GM18505 (cell line): Measurements from ENCODE around the gene TUBB2B.

Experiments
- ATAC-seq: cut with Tn5 transposase; IDR thresholded peaks from one replicate; pipeline ENCODE4 v1.9.1; 2021; ENCODE audit not compliant: unreplicated experiment
- POLR2A ChIP-seq: IDR thresholded peaks from 4 replicates; pipeline ENCODE4 v1.6.1; 2011; ENCODE audit warnings: borderline replicate concordance; ENCODE audit not compliant: insufficient read depth, insufficient read length; ENCODE audit errors: extremely low read depth

Gene TUBB2B

DNA sequence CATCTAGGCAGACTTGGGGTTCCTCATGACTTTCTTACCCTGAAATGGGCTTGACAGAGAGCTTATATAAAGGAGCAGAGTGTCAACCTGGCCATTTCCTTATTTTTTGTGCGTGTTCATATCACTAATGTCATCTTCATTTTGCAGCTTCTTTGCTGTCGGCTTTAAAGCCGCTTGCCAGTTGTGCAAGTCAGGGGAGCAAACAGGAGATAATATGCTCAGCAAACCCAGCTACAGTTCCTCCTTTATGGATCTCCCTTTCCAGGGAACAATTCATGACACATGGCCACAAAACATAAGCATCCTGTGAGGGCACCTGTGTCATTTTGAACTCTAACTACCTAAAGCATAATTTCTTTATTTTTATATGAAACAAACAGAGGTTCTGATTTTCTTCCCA, 6.5 kb upstream of the TUBB2B start:
- no peak for TF ChIP-seq POLR2A
- no peak for ATAC-seq

DNA sequence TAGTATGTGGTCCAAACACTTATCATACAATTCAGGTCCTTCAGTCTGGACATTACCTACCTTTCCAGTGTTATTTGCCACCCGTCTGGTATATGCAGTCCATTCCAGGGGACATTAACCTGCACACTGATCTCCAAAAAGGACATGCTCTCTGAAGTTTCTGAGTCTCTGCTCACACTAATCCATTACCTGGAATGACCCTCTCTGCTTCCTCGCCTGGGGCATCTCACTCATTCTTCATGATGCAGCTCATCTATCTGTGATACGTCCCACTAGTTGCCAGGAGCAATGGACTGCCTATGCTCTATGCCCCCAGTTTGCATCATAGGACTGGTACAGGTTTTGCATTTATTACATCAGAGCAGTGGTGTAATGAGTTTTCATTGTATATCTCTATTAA, 5.9 kb upstream of the TUBB2B start:
- TF ChIP-seq POLR2A = no peak
- ATAC-seq = no peak

GRCh38 chr6:3232017-3232945, 4.8 kb upstream of the TUBB2B start:
- TF ChIP-seq POLR2A = no peak
- ATAC-seq = no peak

DNA sequence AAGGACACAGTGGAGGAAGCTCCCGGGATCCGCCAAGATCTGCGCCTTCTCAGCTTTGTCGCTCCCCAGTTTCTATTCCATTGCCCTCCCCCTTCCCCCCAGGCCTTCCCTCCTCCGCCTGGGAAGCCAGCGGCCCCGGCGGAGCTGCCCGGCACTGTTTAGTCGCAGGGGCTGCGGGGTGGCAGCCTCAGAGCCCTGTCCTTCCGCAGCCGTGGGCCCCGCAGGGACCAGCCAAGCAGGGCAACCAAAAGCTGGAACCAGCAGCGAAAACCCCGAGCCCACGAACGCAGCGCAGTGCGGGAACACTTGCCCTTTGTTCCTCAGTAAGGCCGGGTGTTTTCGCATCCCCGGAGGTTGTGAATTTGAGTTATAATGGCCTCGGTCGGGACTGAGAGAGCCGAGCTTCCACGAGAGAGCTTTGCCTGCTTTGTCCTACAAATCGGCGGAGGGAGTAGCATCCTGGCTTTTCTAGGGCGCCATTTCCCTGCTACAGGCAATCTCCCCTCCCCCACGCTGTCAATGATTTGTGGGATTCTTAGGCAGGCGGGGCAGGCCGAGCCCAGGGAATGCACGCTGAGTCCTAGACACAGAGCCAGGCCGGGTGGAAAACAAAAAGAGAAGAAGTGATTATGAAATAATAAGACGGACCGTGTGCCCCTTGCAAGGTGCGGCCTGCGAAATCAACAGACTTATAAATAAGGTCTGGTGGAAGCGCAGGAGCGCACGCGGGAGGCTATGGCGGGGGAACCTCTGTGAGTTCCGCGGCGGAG, 4.0 kb upstream of the TUBB2B start:
- no peak for ATAC-seq
- TF ChIP-seq POLR2A = no peak

DNA sequence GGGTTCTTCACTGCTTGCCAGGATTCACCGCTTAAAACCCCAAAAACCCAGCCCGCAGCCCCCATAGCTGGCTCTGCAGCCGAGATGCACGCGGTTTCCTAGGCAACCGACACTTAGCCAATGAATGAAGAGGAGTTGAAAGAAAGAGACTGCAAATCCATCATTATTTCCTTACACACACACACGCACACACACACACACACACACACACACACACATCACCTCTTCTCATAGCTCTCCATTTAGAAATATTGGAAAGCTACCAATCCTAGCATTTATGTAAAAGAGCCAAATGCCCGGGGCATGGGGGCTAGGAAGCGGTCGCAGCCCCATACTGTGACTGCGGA, 3.4 kb upstream of the TUBB2B start:
- no peak for TF ChIP-seq POLR2A
- no peak for ATAC-seq

DNA sequence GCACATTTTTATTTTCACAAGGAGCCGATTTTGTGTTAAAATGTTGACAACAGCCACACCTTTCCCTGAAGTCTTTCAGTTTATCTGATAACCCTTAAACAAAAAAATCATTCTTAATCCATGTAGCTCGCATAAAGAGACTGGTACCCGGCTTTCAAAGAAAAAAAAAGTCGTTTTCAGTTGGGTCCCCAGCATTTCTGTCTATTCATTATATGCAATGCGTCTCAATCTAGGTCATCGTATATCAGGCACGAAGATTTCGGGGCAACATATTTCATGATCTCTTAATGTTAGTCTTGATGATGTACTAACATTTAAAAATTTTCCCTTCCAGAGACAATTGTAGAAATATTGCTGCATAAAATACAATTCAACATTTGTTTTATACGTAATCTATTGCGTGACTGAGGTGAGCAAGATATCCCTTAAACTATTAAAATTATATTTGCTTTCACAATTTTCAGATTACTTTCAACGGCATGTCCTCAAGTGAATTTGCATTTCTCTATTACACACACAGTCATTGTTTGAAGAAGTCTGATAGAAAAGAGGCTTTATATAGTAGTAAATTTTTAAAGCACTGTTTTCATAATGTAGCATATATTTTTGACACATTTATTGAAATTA, 2.9 kb upstream of the TUBB2B start:
- no peak for ATAC-seq
- TF ChIP-seq POLR2A = no peak

GRCh38 chr6:3229566-3230178, 2.2 kb upstream of the TUBB2B start:
- no peak for TF ChIP-seq POLR2A
- no peak for ATAC-seq

GRCh38 chr6:3228771-3229565, 1.5 kb upstream of the TUBB2B start:
- no peak for ATAC-seq

GRCh38 chr6:3228046-3228671, 706 bp upstream of the TUBB2B start:
- TF ChIP-seq POLR2A = no peak
- no peak for ATAC-seq

More at GRCh38 chr6:3228771-3229565, 1.5 kb upstream of the TUBB2B start:
- TF ChIP-seq POLR2A = no peak

DNA sequence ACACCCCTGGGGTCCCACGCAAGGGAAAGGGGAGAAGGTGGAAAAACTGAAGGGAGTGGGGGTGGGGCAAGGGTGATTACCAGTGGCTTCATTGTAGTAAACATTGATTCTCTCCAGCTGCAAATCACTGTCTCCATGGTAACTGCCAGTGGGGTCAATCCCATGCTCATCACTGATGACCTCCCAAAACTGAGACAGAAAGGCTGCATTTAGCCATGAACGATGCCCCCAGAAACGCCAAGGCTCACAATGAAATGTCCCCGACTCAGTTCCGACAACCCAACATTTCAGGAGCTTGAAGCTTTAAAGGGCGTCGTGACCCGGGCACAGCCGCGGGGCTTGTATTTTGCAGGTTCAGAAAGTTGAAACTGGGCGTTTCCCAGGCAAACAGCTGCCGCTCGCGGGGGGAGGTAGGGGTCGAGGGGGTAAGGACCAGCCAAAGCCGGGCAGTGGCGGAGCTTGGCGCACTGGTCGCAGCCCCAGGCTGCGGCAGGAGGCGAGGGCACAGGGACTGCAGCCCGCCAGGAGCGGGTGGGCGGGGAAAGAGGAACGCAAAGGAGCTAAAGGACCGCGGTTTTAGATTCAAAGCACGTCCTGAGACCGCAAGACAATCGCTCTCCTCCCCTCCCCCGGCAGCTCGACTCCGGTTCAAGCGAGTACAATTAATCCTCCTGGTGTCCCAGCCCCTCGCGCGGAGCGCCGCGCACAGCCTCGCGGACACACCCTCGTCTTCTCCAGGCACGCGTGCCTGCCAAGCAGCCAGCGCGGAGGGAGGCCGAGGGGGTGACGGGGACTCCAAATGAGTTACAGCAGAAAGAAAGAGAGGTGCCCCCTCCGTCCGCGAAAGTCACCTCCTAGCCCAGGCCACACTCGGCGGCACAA, 731 bp downstream of the TUBB2B start:
- no peak for ATAC-seq
- TF ChIP-seq POLR2A = no peak

DNA sequence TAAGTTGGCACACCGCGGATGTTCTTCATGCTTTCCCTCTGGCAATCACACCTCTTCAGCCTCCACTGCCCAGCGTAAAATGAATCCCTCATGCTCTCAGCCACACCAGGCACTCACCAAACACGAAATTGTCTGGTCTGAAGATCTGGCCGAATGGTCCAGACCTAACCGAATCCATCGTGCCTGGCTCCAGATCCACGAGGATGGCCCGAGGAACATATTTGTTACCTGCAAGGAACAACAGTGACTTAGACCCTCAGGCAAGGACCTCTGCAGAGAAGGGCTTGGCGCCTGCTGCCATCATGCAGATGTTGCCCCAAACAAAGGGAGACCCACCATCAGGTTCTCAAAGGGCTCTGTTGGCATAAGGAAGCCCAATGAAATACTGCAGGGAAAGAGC, 1.4 kb downstream of the TUBB2B start:
- no peak for ATAC-seq
- TF ChIP-seq POLR2A = no peak
